ENCODE data around the gene HPSE2. TPM values are rescaled to one million over a fixed set of nuclear protein-coding genes. Genes with fewer than 3 reads are reported as not detected.

Gene HPSE2
- total RNA-seq, 1 donor = not detected

GRCh38 chr10:98424295-98425254 lies 811.1 kb downstream of the HPSE2 start:
- DNase-seq (ENCODE audit: low read depth) = no peak
- H3K4me3 ChIP-seq (ENCODE audit: low read depth, low read length) = no peak overlapping the region
- TF ChIP-seq CTCF (IDR thresholded peaks at IDR 0.05; ENCODE audit: insufficient read depth, low read length) = no peak

- no peak for DNase-seq (ENCODE audit: low read depth)
- TF ChIP-seq CTCF (IDR thresholded peaks at IDR 0.05; ENCODE audit: insufficient read depth, low read length) = no peak
- no peak overlapping the region for H3K4me3 ChIP-seq (ENCODE audit: low read depth, low read length)
Observed at GRCh38 chr10:98423691-98424120, 811.9 kb downstream of the HPSE2 start.

GRCh38 chr10:98422182-98422581 lies 813.5 kb downstream of the HPSE2 start:
- DNase-seq (ENCODE audit: low read depth) = no peak
- H3K4me3 ChIP-seq (ENCODE audit: low read depth, low read length) = no peak overlapping the region
- TF ChIP-seq CTCF (IDR thresholded peaks at IDR 0.05; ENCODE audit: insufficient read depth, low read length) = no peak

GRCh38 chr10:98420786-98421185 lies 814.9 kb downstream of the HPSE2 start:
- DNase-seq (ENCODE audit: low read depth) = no peak
- no peak overlapping the region for H3K4me3 ChIP-seq (ENCODE audit: low read depth, low read length)
- TF ChIP-seq CTCF (IDR thresholded peaks at IDR 0.05; ENCODE audit: insufficient read depth, low read length) = no peak

GRCh38 chr10:98419469-98420261 lies 816.0 kb downstream of the HPSE2 start:
- TF ChIP-seq CTCF (IDR thresholded peaks at IDR 0.05; ENCODE audit: insufficient read depth, low read length) = no peak
- no peak for DNase-seq (ENCODE audit: low read depth)
- no peak overlapping the region for H3K4me3 ChIP-seq (ENCODE audit: low read depth, low read length)

- no peak overlapping the region for H3K4me3 ChIP-seq (ENCODE audit: low read depth, low read length)
- no peak for DNase-seq (ENCODE audit: low read depth)
- no peak for TF ChIP-seq CTCF (IDR thresholded peaks at IDR 0.05; ENCODE audit: insufficient read depth, low read length)
Observed at GRCh38 chr10:98418665-98419468, 816.8 kb downstream of the HPSE2 start.
